HepG2 (cell line): ENCODE measurements around the gene CNOT6.

Experiments
- CTCF ChIP-seq: sonication (generic); formaldehyde crosslinking; IDR thresholded peaks from 2 replicates; pipeline ENCODE4 v1.5.0; 2020; ENCODE audit warnings: mild to moderate bottlenecking, missing genetic modification reagents, moderate library complexity
- KLF15 ChIP-seq: sonication (generic); formaldehyde crosslinking; IDR thresholded peaks from 2 replicates; pipeline ENCODE4 v1.8.1; 2023; ENCODE audit warnings: borderline replicate concordance, mild to moderate bottlenecking, inconsistent platforms, missing genetic modification reagents, mixed read lengths
- MAX ChIP-seq: IDR thresholded peaks from 2 replicates; pipeline ENCODE4 v1.6.1; 2012; ENCODE audit warnings: inconsistent platforms
- MXI1 ChIP-seq: IDR thresholded peaks from 3 replicates; pipeline ENCODE4 v1.6.1; 2012; ENCODE audit warnings: low read depth, low read length, inconsistent platforms, borderline replicate concordance
- POLR2A ChIP-seq, 2 experiments: IDR thresholded peaks; 2 replicates each; pipeline ENCODE4 v1.6.1; 2011; ENCODE audit warnings: low read depth in 2 of 2, low read length in 2 of 2, mild to moderate bottlenecking in 1 of 2, moderate library complexity in 1 of 2; ENCODE audit not compliant: insufficient read depth in 1 of 2
- ZBTB25 ChIP-seq: IDR thresholded peaks from 2 replicates; pipeline ENCODE4 v1.6.1; 2018; ENCODE audit warnings: missing genetic modification reagents
- ZNF3 ChIP-seq: IDR thresholded peaks from 2 replicates; pipeline ENCODE4 v1.7.0; 2017; ENCODE audit warnings: inconsistent platforms
- ZNF343 ChIP-seq: sonication (generic); formaldehyde crosslinking; IDR thresholded peaks from 2 replicates; pipeline ENCODE4 v1.4.0; 2020; ENCODE audit warnings: mild to moderate bottlenecking, missing genetic modification reagents
- ZNF362 ChIP-seq: sonication (generic); formaldehyde crosslinking; IDR thresholded peaks from 2 replicates; pipeline ENCODE4 v1.4.0; 2020; ENCODE audit warnings: missing genetic modification reagents, mild to moderate bottlenecking, borderline replicate concordance

- no peak for TF ChIP-seq ZBTB25 (CRISPR knock-in tag)
- TF ChIP-seq ZNF362 (CRISPR knock-in tag), result no peak
- no peak for TF ChIP-seq MAX
- no peak for TF ChIP-seq POLR2A (IDR thresholded peaks at IDR 0.05; ENCODE audit: insufficient read depth in 1 of 2, low read depth in 2 of 2, low read length in 2 of 2)
- TF ChIP-seq KLF15 (CRISPR knock-in tag), result no peak
- no peak for TF ChIP-seq MXI1
- no peak for TF ChIP-seq ZNF3 (CRISPR knock-in tag)
- TF ChIP-seq CTCF (CRISPR knock-in tag), result no peak
- TF ChIP-seq ZNF343, result no peak
These were observed 112.1 kb downstream of the CNOT6 start for GRCh38 chr5:180606215-180606785.
